ENCODE results near the gene CLEC7A. TPM values are rescaled to one million over a fixed set of nuclear protein-coding genes. Genes with fewer than 3 reads are reported as not detected.

The CLEC7A gene
- total RNA-seq, 1 experiment from 2014 or later, result 0.40 TPM

DNA sequence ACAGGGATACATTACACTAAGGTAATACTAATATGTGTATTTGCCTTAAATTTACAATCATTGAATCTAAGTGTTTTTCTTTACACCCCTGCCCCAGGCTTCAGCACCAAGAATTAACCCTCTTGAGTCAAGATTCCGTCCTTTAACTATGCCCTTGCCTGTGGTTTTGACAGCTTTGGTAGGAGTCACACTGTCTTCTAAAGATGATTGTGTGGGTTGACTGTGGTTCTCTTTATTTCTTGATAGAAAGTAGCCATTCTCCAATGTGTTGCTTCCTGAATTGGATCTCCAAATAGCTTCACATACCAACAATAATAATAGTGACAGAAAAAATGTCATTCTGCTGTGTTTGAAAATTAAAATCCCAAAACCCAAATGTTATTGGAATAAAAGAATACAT is 3.6 kb downstream of the CLEC7A start:
- ChIA-PET POLR2A (ENCODE audit: unreplicated experiment) (no interaction called here), CTCF (no interaction called here)
- ATAC-seq, result no peak
- Histone ChIP-seq H2AFZ (ENCODE audit: low read length) (no peak overlapping the region), H4K20me1 (ENCODE audit: low read length) (no peaks in the 10 kb centered on the region), H3K79me2 (ENCODE audit: low read length) (no peaks in the 10 kb centered on the region), H3K9ac (ENCODE audit: low read length) (no peak overlapping the region), H3K9me2 (replicated peaks; ENCODE audit: low read length) (no peaks in the 10 kb centered on the region), H3K27ac (ENCODE audit: low read length) (no peak overlapping the region), H3K9me3 (ENCODE audit: low read length) (no peaks in the 10 kb centered on the region), H3F3A (ENCODE audit: low read length, unreplicated experiment) (no peaks in the 10 kb centered on the region), H3K27me3 (ENCODE audit: low read length) (no peaks in the 10 kb centered on the region), H3K36me3 (ENCODE audit: low read depth, low read length) (no peaks in the 10 kb centered on the region), H3K4me2 (ENCODE audit: low read length) (no peak overlapping the region), H3K4me3 (ENCODE audit: low read length) (no peak overlapping the region), H3K4me1 (ENCODE audit: insufficient read depth, low read length) (peaks cover 8% of the 10 kb centered on the region; the same call in 1 of the 2 replicates)
- no TSS peak for BruUV-seq (replicated peaks)
- intact Hi-C loops (cut with micrococcal nuclease), result no loop called here
- no peak for DNase-seq
- TF ChIP-seq, protein P1, sequence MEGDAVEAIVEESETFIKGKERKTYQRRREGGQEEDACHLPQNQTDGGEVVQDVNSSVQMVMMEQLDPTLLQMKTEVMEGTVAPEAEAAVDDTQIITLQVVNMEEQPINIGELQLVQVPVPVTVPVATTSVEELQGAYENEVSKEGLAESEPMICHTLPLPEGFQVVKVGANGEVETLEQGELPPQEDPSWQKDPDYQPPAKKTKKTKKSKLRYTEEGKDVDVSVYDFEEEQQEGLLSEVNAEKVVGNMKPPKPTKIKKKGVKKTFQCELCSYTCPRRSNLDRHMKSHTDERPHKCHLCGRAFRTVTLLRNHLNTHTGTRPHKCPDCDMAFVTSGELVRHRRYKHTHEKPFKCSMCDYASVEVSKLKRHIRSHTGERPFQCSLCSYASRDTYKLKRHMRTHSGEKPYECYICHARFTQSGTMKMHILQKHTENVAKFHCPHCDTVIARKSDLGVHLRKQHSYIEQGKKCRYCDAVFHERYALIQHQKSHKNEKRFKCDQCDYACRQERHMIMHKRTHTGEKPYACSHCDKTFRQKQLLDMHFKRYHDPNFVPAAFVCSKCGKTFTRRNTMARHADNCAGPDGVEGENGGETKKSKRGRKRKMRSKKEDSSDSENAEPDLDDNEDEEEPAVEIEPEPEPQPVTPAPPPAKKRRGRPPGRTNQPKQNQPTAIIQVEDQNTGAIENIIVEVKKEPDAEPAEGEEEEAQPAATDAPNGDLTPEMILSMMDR (conservative IDR thresholded peaks at IDR 0.05; ENCODE audit: low read depth, low read length), result no peak
- TF ChIP-seq EZH2 (IDR thresholded peaks at IDR 0.05; ENCODE audit: low read length, unreplicated experiment), result no peak
- TF ChIP-seq EZH2phosphoT487 (IDR thresholded peaks at IDR 0.05; ENCODE audit: borderline replicate concordance, low read length), result no peak

DNA sequence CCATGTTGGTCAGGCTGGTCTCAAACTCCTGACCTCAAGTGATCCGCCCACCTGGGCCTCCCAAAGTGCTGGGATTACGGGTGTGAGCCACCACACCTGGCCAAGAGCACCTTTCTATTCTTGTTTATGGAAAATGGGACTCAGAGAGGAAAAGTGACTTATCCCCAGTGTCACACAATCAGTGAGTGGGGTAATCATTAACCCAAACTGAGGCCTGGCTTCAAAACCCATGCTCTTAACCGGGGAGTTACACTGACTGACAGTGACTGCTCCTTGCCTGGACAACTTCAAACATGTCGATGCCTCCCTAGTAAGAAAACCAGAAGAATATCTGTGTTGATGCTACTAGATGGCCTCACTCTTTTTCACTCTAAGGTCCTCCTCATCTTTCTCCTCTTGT is 7.3 kb downstream of the CLEC7A start:
- DNase-seq (no peak), ATAC-seq (no peak)
- Histone ChIP-seq H3K27me3 (ENCODE audit: low read length) (no peaks in the 10 kb centered on the region), H3K4me2 (ENCODE audit: low read length) (no peak overlapping the region), H3K9me2 (replicated peaks; ENCODE audit: low read length) (no peaks in the 10 kb centered on the region), H3K4me1 (ENCODE audit: insufficient read depth, low read length) (no peaks in the 10 kb centered on the region), H3K4me3 (ENCODE audit: low read length) (no peak overlapping the region), H3K79me2 (ENCODE audit: low read length) (no peaks in the 10 kb centered on the region), H3K36me3 (ENCODE audit: low read depth, low read length) (no peaks in the 10 kb centered on the region), H2AFZ (ENCODE audit: low read length) (no peak overlapping the region), H3F3A (ENCODE audit: low read length, unreplicated experiment) (no peaks in the 10 kb centered on the region), H3K9me3 (ENCODE audit: low read length) (no peaks in the 10 kb centered on the region), H4K20me1 (ENCODE audit: low read length) (no peaks in the 10 kb centered on the region), H3K9ac (ENCODE audit: low read length) (no peak overlapping the region), H3K27ac (ENCODE audit: low read length) (no peak overlapping the region)
- TF ChIP-seq EZH2phosphoT487 (IDR thresholded peaks at IDR 0.05; ENCODE audit: borderline replicate concordance, low read length) (no peak), EZH2 (IDR thresholded peaks at IDR 0.05; ENCODE audit: low read length, unreplicated experiment) (no peak)
- TF ChIP-seq, protein P1 (conservative IDR thresholded peaks at IDR 0.05; ENCODE audit: low read depth, low read length), result no peak
- CTCF ChIA-PET, result no interaction called here
- intact Hi-C loops (cut with micrococcal nuclease), result no loop called here
- no TSS peak for BruUV-seq (replicated peaks)
- POLR2A ChIA-PET (ENCODE audit: unreplicated experiment), result no interaction called here

DNA sequence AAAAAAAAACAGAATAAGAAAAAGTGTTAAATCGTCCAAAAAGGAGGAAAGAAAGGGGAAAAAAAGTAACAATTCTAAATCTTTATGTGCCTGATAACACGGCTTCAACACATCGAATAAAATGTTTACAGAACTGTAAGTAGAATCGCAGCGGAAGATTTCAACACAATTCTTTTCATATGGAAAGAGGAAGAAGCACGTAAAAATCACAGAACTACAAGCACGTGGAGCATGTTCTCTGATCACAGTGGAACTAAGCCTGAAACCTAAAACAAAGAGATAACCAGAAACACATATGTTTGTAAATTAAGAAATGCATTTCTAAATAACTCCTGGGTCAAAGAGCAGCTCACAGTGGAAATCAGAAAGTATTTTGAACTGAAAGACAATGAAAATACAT is 8.7 kb downstream of the CLEC7A start:
- Histone ChIP-seq H3K9ac (ENCODE audit: low read length) (no peak overlapping the region), H3K27ac (ENCODE audit: low read length) (no peak overlapping the region), H3K9me2 (replicated peaks; ENCODE audit: low read length) (no peaks in the 10 kb centered on the region), H2AFZ (ENCODE audit: low read length) (no peak overlapping the region), H3K4me3 (ENCODE audit: low read length) (no peak overlapping the region), H3K36me3 (ENCODE audit: low read depth, low read length) (no peaks in the 10 kb centered on the region), H3K4me2 (ENCODE audit: low read length) (no peak overlapping the region), H3K4me1 (ENCODE audit: insufficient read depth, low read length) (no peaks in the 10 kb centered on the region), H4K20me1 (ENCODE audit: low read length) (no peaks in the 10 kb centered on the region), H3F3A (ENCODE audit: low read length, unreplicated experiment) (no peaks in the 10 kb centered on the region), H3K9me3 (ENCODE audit: low read length) (no peaks in the 10 kb centered on the region), H3K27me3 (ENCODE audit: low read length) (no peaks in the 10 kb centered on the region), H3K79me2 (ENCODE audit: low read length) (no peaks in the 10 kb centered on the region)
- DNase-seq, result no peak
- POLR2A ChIA-PET (ENCODE audit: unreplicated experiment), result no interaction called here
- intact Hi-C loops (cut with micrococcal nuclease), result no loop called here
- no TSS peak for BruUV-seq (replicated peaks)
- ATAC-seq, result no peak
- no peak for TF ChIP-seq EZH2phosphoT487 (IDR thresholded peaks at IDR 0.05; ENCODE audit: borderline replicate concordance, low read length)
- no peak for TF ChIP-seq EZH2 (IDR thresholded peaks at IDR 0.05; ENCODE audit: low read length, unreplicated experiment)
- TF ChIP-seq, protein P1 (conservative IDR thresholded peaks at IDR 0.05; ENCODE audit: low read depth, low read length), result no peak
- CTCF ChIA-PET, result no interaction called here

All from PC-3 (cell line).